ENCODE results near the gene PIM2. TPM values are rescaled to one million over a fixed set of nuclear protein-coding genes. Genes with fewer than 3 reads are reported as not detected.

Gene PIM2
- total and polyA plus RNA-seq, 5 donors: 3.6 to 6.6 (median 5.0) TPM

GRCh38 chrX:48935301-48935670 lies 16.5 kb upstream of the PIM2 start:
- Histone ChIP-seq H3K27me3 (ENCODE audit: control insufficient read depth, insufficient read depth) (no peaks in the 10 kb centered on the region), H3K4me3 (ENCODE audit: low read length) (no peak overlapping the region), H3K4me1 (ENCODE audit: control insufficient read depth, insufficient read depth, low read length) (no peaks in the 10 kb centered on the region), H3K9me3 (ENCODE audit: control insufficient read depth, low read length) (no peaks in the 10 kb centered on the region), H3K27ac (ENCODE audit: low read length) (no peak overlapping the region)
- WGBS: 91% methylated on average over 1 of the region's 1 CpG
- ATAC-seq (no peak), DNase-seq (no peak)
- intact Hi-C loops (cut with DNase I): no loop called here

- intact Hi-C loops (cut with DNase I): no loop called here
These were observed 15.9 kb upstream of the PIM2 start for GRCh38 chrX:48934581-48935300.

GRCh38 chrX:48933757-48934156 lies 14.9 kb upstream of the PIM2 start:
- H3K27me3 ChIP-seq (ENCODE audit: control insufficient read depth, insufficient read depth): no peaks in the 10 kb centered on the region
- H3K4me1 ChIP-seq (ENCODE audit: control insufficient read depth, insufficient read depth, low read length): no peaks in the 10 kb centered on the region
- no peak overlapping the region for H3K4me3 ChIP-seq (ENCODE audit: low read length)
- 87% methylated on average over 2 of the region's 2 CpGs for WGBS
- ATAC-seq: no peak
- no peak for DNase-seq
- H3K9me3 ChIP-seq (ENCODE audit: control insufficient read depth, low read length): no peaks in the 10 kb centered on the region
- no peak overlapping the region for H3K27ac ChIP-seq (ENCODE audit: low read length)
- intact Hi-C loops (cut with DNase I): no loop called here

More at GRCh38 chrX:48934581-48935300, 15.9 kb upstream of the PIM2 start:
- H3K27ac ChIP-seq (ENCODE audit: low read length): no peak overlapping the region
- DNase-seq (no peak), ATAC-seq (no peak)
- 86% methylated on average over 7 of the region's 7 CpGs for WGBS
- H3K9me3 ChIP-seq (ENCODE audit: control insufficient read depth, low read length): no peaks in the 10 kb centered on the region
- no peak overlapping the region for H3K4me3 ChIP-seq (ENCODE audit: low read length)
- H3K4me1 ChIP-seq (ENCODE audit: control insufficient read depth, insufficient read depth, low read length): no peaks in the 10 kb centered on the region
- no peaks in the 10 kb centered on the region for H3K27me3 ChIP-seq (ENCODE audit: control insufficient read depth, insufficient read depth)

- intact Hi-C loops (cut with DNase I): no loop called here
- Histone ChIP-seq H3K4me3 (ENCODE audit: low read length) (no peak overlapping the region), H3K27me3 (ENCODE audit: control insufficient read depth, insufficient read depth) (no peaks in the 10 kb centered on the region), H3K27ac (ENCODE audit: low read length) (no peak overlapping the region), H3K9me3 (ENCODE audit: control insufficient read depth, low read length) (no peaks in the 10 kb centered on the region), H3K4me1 (ENCODE audit: control insufficient read depth, insufficient read depth, low read length) (no peaks in the 10 kb centered on the region)
- whole genome bisulfite sequencing: 90% methylated on average over 2 of the region's 2 CpGs
- ATAC-seq: no peak
- DNase-seq: no peak
These were observed 9.0 kb upstream of the PIM2 start for GRCh38 chrX:48927736-48928382.

GRCh38 chrX:48927123-48927522 lies 8.3 kb upstream of the PIM2 start:
- intact Hi-C loops (cut with DNase I): no loop called here
- ATAC-seq: no peak
- Histone ChIP-seq H3K4me1 (ENCODE audit: control insufficient read depth, insufficient read depth, low read length) (no peaks in the 10 kb centered on the region), H3K27me3 (ENCODE audit: control insufficient read depth, insufficient read depth) (no peaks in the 10 kb centered on the region), H3K9me3 (ENCODE audit: control insufficient read depth, low read length) (no peaks in the 10 kb centered on the region), H3K4me3 (ENCODE audit: low read length) (no peak overlapping the region), H3K27ac (ENCODE audit: low read length) (no peak overlapping the region)
- DNase-seq: no peak
- WGBS: 83% methylated on average over 5 of the region's 5 CpGs

- intact Hi-C loops (cut with DNase I): no loop called here
- Histone ChIP-seq H3K27ac (ENCODE audit: low read length) (no peak overlapping the region), H3K4me3 (ENCODE audit: low read length) (no peak overlapping the region), H3K4me1 (ENCODE audit: control insufficient read depth, insufficient read depth, low read length) (no peaks in the 10 kb centered on the region), H3K9me3 (ENCODE audit: control insufficient read depth, low read length) (no peaks in the 10 kb centered on the region), H3K27me3 (ENCODE audit: control insufficient read depth, insufficient read depth) (no peaks in the 10 kb centered on the region)
- 94% methylated on average over 5 of the region's 5 CpGs for WGBS
- DNase-seq: no peak
- no peak for ATAC-seq
These were observed 5.4 kb upstream of the PIM2 start for GRCh38 chrX:48924270-48924669.

GRCh38 chrX:48923771-48924170 lies 4.9 kb upstream of the PIM2 start:
- H3K27ac ChIP-seq (ENCODE audit: low read length): no peak overlapping the region
- no peaks in the 10 kb centered on the region for H3K9me3 ChIP-seq (ENCODE audit: control insufficient read depth, low read length)
- no peak overlapping the region for H3K4me3 ChIP-seq (ENCODE audit: low read length)
- ATAC-seq (no peak), DNase-seq (no peak)
- H3K27me3 ChIP-seq (ENCODE audit: control insufficient read depth, insufficient read depth): no peaks in the 10 kb centered on the region
- H3K4me1 ChIP-seq (ENCODE audit: control insufficient read depth, insufficient read depth, low read length): no peaks in the 10 kb centered on the region
- intact Hi-C loops (cut with DNase I): no loop called here
- WGBS: 89% methylated on average over 13 of the region's 13 CpGs

GRCh38 chrX:48920718-48921104 lies 1.9 kb upstream of the PIM2 start:
- DNase-seq (no peak), ATAC-seq (no peak)
- 90% methylated on average over 4 of the region's 4 CpGs for WGBS
- Histone ChIP-seq H3K4me3 (ENCODE audit: low read length) (no peak overlapping the region), H3K4me1 (ENCODE audit: control insufficient read depth, insufficient read depth, low read length) (no peaks in the 10 kb centered on the region), H3K27ac (ENCODE audit: low read length) (no peak overlapping the region), H3K9me3 (ENCODE audit: control insufficient read depth, low read length) (no peaks in the 10 kb centered on the region), H3K27me3 (ENCODE audit: control insufficient read depth, insufficient read depth) (no peaks in the 10 kb centered on the region)
- intact Hi-C loops (cut with DNase I): no loop called here

GRCh38 chrX:48919947-48920717 lies 1.3 kb upstream of the PIM2 start:
- WGBS: 36% methylated on average over 8 of the region's 8 CpGs
- intact Hi-C loops (cut with DNase I): no loop called here
- DNase-seq (no peak), ATAC-seq (no peak)
- H3K4me1 ChIP-seq (ENCODE audit: control insufficient read depth, insufficient read depth, low read length): no peaks in the 10 kb centered on the region
- no peaks in the 10 kb centered on the region for H3K9me3 ChIP-seq (ENCODE audit: control insufficient read depth, low read length)
- no peaks in the 10 kb centered on the region for H3K27me3 ChIP-seq (ENCODE audit: control insufficient read depth, insufficient read depth)
- H3K4me3 ChIP-seq (ENCODE audit: low read length): no peak overlapping the region
- no peak overlapping the region for H3K27ac ChIP-seq (ENCODE audit: low read length)

- intact Hi-C loops (cut with DNase I): no loop called here
- Histone ChIP-seq H3K4me3 (ENCODE audit: low read length) (peak overlapping the region; percentile 53), H3K9me3 (ENCODE audit: control insufficient read depth, low read length) (no peaks in the 10 kb centered on the region), H3K4me1 (ENCODE audit: control insufficient read depth, insufficient read depth, low read length) (no peaks in the 10 kb centered on the region), H3K27me3 (ENCODE audit: control insufficient read depth, insufficient read depth) (no peaks in the 10 kb centered on the region), H3K27ac (ENCODE audit: low read length) (peak overlapping the region; percentile 82)
- peak; percentile 5 to 13 for ATAC-seq
- peak in 1 of 3 donors; percentile 56 for DNase-seq
- 1% methylated on average over 15 of the region's 15 CpGs for WGBS
These were observed 577 bp upstream of the PIM2 start for GRCh38 chrX:48919360-48919841.

GRCh38 chrX:48918301-48918642 lies 552 bp downstream of the PIM2 start:
- intact Hi-C loops (cut with DNase I): no loop called here
- Histone ChIP-seq H3K27me3 (ENCODE audit: control insufficient read depth, insufficient read depth) (no peaks in the 10 kb centered on the region), H3K27ac (ENCODE audit: low read length) (peak overlapping the region; percentile 78), H3K9me3 (ENCODE audit: control insufficient read depth, low read length) (no peaks in the 10 kb centered on the region), H3K4me1 (ENCODE audit: control insufficient read depth, insufficient read depth, low read length) (no peaks in the 10 kb centered on the region), H3K4me3 (ENCODE audit: low read length) (peak overlapping the region; percentile 53)
- peak in 1 of 2 donors; percentile 9 for ATAC-seq
- no peak for DNase-seq
- 11% methylated on average over 23 of the region's 23 CpGs for WGBS
